Glutamatergic neuron (in vitro differentiated cells): ENCODE measurements around the gene DPP8. TPM values are rescaled to one million over a fixed set of nuclear protein-coding genes. Genes with fewer than 3 reads are reported as not detected.

Experiments used
- DNase-seq: peaks from one replicate; pipeline ENCODE4 v3.0.0; 2022
- H3K27ac Mint-ChIP-seq: one replicate; pipeline ENCODE4 v1.8.0; 2020; ENCODE audit warnings: mild to moderate bottlenecking, mixed read lengths, inconsistent platforms; ENCODE audit not compliant: unreplicated experiment
- H3K27me3 Mint-ChIP-seq: one replicate; pipeline ENCODE4 v1.8.0; 2020; ENCODE audit warnings: mild to moderate bottlenecking, moderate library complexity, mixed read lengths, inconsistent platforms; ENCODE audit not compliant: unreplicated experiment
- H3K36me3 Mint-ChIP-seq: one replicate; pipeline ENCODE4 v1.8.0; 2020; ENCODE audit warnings: mild to moderate bottlenecking, mixed read lengths, inconsistent platforms; ENCODE audit not compliant: unreplicated experiment
- H3K4me1 Mint-ChIP-seq: one replicate; pipeline ENCODE4 v1.8.0; 2020; ENCODE audit warnings: mild to moderate bottlenecking, low read depth, mixed read lengths, inconsistent platforms; ENCODE audit not compliant: unreplicated experiment
- H3K4me3 Mint-ChIP-seq: one replicate; pipeline ENCODE4 v1.8.0; 2020; ENCODE audit warnings: mild to moderate bottlenecking, mixed read lengths, inconsistent platforms; ENCODE audit not compliant: unreplicated experiment
- H3K9me3 Mint-ChIP-seq: one replicate; pipeline ENCODE4 v1.8.0; 2020; ENCODE audit warnings: mild to moderate bottlenecking, moderate library complexity, mixed read lengths, inconsistent platforms; ENCODE audit not compliant: unreplicated experiment
- CTCF ChIP-seq: fragments of 200-600 bp; sonication (generic); IDR thresholded peaks from one replicate; pipeline ENCODE4 v1.5.0; 2021; ENCODE audit not compliant: partially characterized antibody, unreplicated experiment
- total RNA-seq: library from RNA; stranded (reverse); fragmentation: NEBNext Ultra II Directional; extraction: Animal tissue kit (Norgen Biotek cat#: 25700); gene quantifications from one replicate; pipeline ENCODE4 v1.2.1, GENCODE V29; 2021; ENCODE audit not compliant: unreplicated experiment

DPP8 gene
- total RNA-seq, 1 donor from 2014 or later, result 33.4 TPM

GRCh38 chr15:65525622-65526021, 8.1 kb upstream of the DPP8 start:
- H3K4me3 Mint-ChIP-seq, result no peak overlapping the region
- H3K4me1 Mint-ChIP-seq, result peaks cover 5% of the 10 kb centered on the region
- no peak overlapping the region for H3K27ac Mint-ChIP-seq
- no peak for TF ChIP-seq CTCF
- DNase-seq, result no peak
- no peaks in the 10 kb centered on the region for H3K9me3 Mint-ChIP-seq
- no peaks in the 10 kb centered on the region for H3K36me3 Mint-ChIP-seq
- H3K27me3 Mint-ChIP-seq, result peaks cover 4% of the 10 kb centered on the region

GRCh38 chr15:65524226-65524625, 6.7 kb upstream of the DPP8 start:
- H3K36me3 Mint-ChIP-seq, result no peaks in the 10 kb centered on the region
- no peak overlapping the region for H3K27ac Mint-ChIP-seq
- no peak for DNase-seq
- H3K9me3 Mint-ChIP-seq, result no peaks in the 10 kb centered on the region
- no peaks in the 10 kb centered on the region for H3K27me3 Mint-ChIP-seq
- no peak for TF ChIP-seq CTCF
- no peak overlapping the region for H3K4me3 Mint-ChIP-seq
- no peaks in the 10 kb centered on the region for H3K4me1 Mint-ChIP-seq

GRCh38 chr15:65521350-65521749, 3.9 kb upstream of the DPP8 start:
- Mint-ChIP-seq H3K27ac (no peak overlapping the region), H3K9me3 (peaks cover 4% of the 10 kb centered on the region), H3K36me3 (no peaks in the 10 kb centered on the region), H3K4me3 (no peak overlapping the region), H3K4me1 (peaks cover 4% of the 10 kb centered on the region), H3K27me3 (peaks cover 2% of the 10 kb centered on the region)
- no peak for TF ChIP-seq CTCF
- DNase-seq, result no peak

GRCh38 chr15:65518633-65519285, 1.3 kb upstream of the DPP8 start:
- no peak for DNase-seq
- Mint-ChIP-seq H3K36me3 (no peaks in the 10 kb centered on the region), H3K27ac (no peak overlapping the region), H3K27me3 (peaks cover 2% of the 10 kb centered on the region), H3K4me3 (no peak overlapping the region), H3K9me3 (peaks cover 6% of the 10 kb centered on the region), H3K4me1 (peaks cover 7% of the 10 kb centered on the region)
- no peak for TF ChIP-seq CTCF

- H3K36me3 Mint-ChIP-seq, result no peaks in the 10 kb centered on the region
- DNase-seq, result no peak
- H3K9me3 Mint-ChIP-seq, result peaks cover 6% of the 10 kb centered on the region
- H3K27ac Mint-ChIP-seq, result peak overlapping the region; percentile 78
- peak; percentile 2 for TF ChIP-seq CTCF
- H3K4me3 Mint-ChIP-seq, result peak overlapping the region; percentile 99
- peaks cover 7% of the 10 kb centered on the region for H3K4me1 Mint-ChIP-seq
- peaks cover 2% of the 10 kb centered on the region for H3K27me3 Mint-ChIP-seq
These were observed 348 bp upstream of the DPP8 start for GRCh38 chr15:65517866-65518207.
